ENCODE results near the gene GANC.
"Not testable (repeated sequence)": the region's sequence is repeated elsewhere in the genome, so short reads cannot be mapped to it uniquely, and the experiment has no call there.

Gene GANC, protein sequence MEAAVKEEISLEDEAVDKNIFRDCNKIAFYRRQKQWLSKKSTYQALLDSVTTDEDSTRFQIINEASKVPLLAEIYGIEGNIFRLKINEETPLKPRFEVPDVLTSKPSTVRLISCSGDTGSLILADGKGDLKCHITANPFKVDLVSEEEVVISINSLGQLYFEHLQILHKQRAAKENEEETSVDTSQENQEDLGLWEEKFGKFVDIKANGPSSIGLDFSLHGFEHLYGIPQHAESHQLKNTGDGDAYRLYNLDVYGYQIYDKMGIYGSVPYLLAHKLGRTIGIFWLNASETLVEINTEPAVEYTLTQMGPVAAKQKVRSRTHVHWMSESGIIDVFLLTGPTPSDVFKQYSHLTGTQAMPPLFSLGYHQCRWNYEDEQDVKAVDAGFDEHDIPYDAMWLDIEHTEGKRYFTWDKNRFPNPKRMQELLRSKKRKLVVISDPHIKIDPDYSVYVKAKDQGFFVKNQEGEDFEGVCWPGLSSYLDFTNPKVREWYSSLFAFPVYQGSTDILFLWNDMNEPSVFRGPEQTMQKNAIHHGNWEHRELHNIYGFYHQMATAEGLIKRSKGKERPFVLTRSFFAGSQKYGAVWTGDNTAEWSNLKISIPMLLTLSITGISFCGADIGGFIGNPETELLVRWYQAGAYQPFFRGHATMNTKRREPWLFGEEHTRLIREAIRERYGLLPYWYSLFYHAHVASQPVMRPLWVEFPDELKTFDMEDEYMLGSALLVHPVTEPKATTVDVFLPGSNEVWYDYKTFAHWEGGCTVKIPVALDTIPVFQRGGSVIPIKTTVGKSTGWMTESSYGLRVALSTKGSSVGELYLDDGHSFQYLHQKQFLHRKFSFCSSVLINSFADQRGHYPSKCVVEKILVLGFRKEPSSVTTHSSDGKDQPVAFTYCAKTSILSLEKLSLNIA (N-terminal part only)
- 25.6 to 41.6 reads per million in 2 donors for total RNA-seq

DNA sequence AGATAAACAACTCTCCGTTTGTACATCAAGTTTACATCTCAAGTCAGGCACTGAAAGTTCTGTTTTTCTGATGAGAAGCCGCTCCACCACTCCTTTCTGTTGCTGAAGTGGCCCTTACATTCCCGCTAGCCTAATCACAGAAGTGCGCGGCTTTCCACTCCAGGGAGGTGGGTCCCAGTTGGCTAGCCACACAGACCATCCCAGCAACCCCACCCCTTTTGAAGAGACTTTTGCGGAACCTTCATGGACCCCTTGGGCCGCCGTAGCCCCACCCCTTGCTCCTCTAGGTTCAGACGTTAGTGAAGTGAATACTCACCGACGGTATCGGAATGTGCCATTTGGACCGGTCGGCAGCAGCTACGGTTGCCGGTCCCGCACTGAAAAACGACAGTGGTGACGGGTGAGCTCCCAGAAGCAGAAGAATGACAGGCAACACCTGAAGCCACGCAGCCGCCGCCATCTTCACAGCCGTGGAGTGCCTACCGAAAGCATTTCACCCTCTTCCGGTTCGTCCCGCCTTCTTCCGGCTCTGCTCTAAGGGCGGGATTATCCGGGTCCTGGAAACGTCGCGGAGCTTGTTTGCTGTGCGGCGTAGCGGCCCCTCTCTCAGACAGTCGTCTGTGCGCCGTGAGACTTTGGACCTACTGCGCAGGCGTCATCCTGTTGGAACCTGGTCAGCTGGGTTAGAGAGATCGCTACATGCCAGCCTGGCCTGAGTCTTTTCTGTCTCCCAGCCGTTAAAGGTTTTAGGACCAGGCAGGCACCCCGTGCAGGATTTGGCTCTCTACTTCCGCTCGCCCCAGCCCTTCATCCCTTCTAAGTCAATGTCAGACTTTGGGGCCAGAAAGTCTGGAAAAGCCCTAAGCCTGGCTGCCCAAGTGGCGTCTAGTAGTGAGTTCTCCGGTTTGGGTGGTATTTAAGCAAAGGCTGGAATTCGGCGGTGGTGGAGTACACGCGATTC, at the start of gene GANC, which contains the start of gene TMEM87A:
Gene GANC, plus strand, starts transcription at position 263 of the 961 bp plus-strand sequence. CDS start 1,281 bp downstream, outside the sequence.
Gene TMEM87A, minus strand, starts transcription at position 495 of the 961 bp plus-strand sequence. Its CDS starts 35 bp downstream, at position 460.
- peak; percentile 84 to 99 (median 94) for DNase-seq

DNA sequence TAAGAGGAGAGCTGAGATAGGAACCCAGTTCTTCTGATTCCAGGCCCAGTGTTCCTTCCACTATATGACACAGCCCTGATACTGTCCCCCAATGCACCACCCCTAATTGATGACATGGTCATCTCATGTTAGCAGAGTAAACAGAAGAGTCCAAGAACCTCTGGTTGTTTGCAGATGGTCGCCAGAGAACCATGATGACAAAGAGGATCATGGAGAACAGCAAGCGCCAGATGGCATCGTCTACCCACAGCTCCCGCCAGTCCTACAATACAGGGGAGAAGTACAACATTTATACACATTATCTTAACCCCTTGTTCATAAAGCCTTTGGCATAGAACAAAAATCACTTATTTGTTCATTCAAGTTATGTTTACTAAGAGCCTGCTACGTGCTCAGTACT, 46.4 kb upstream of the GANC start:
- no peak for DNase-seq

DNA sequence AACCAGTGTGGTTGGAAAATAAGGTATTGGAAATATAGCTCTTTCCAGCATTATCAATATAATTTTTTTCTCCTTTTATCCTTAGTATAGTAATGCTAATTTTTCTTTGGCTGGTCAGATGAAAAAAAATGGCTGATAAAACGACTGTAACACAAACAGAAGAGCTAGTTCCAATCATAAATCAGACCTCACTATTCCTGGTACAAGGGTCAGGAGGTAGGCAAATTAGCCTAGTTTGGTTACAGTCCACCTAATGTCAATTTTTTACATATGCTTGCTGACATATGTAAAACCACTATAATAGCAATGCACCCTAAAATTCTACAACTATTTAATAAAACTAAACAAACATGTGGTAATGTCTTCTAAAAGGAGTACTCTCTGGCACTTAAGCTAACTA, 45.0 kb upstream of the GANC start:
- DNase-seq: no peak

GRCh38 chr15:42228981-42229380, 44.0 kb upstream of the GANC start:
- DNase-seq: not testable (repeated sequence)

- no peak for DNase-seq
Measured at GRCh38 chr15:42231088-42231487, 41.9 kb upstream of the GANC start.

- DNase-seq: no peak
Measured at GRCh38 chr15:42232606-42233005, 40.4 kb upstream of the GANC start.

GRCh38 chr15:42233107-42233506, 39.9 kb upstream of the GANC start:
- DNase-seq: no peak

GRCh38 chr15:42239528-42240182, 33.3 kb upstream of the GANC start:
- DNase-seq: no peak

DNA sequence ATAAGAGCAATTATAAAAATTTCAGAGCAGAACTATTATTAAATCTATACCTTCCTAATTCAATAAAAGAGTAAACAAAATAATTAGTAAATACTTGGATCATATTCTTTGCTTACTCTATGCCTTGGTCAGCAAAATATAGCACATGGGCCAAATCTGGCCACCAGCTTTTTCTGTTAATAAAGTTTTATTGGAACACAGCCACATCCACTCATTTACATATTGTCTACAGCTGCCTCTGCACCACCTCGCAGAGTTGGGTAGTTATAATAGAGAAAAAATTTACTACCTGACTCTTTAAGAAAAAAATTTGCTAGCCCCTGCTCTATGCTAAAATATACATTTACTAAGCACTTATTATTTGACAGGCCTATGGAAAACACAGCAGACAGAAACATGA, 32.2 kb upstream of the GANC start:
- no peak for DNase-seq

- DNase-seq: no peak
Measured at GRCh38 chr15:42253300-42253699, 19.7 kb upstream of the GANC start.

DNA sequence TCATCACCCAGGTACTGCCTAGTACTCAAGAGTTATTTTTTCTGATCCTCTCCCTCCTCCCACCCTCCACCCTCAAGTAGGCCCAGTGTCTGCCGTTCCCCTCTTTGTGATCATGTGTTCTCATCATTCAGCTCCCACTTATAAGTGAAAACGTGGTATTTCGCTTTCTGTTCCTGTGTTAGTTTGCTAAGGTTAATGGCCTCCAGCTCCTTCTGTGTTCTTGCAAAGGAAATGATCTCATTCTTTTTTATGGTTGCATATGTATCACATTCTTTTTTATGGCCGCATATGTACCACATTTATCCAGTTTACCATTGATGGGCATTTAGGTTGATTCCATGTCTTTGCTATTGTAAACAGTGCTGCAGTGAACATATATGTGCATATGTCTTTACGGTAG, 8.2 kb upstream of the GANC start:
- no peak for DNase-seq

DNA sequence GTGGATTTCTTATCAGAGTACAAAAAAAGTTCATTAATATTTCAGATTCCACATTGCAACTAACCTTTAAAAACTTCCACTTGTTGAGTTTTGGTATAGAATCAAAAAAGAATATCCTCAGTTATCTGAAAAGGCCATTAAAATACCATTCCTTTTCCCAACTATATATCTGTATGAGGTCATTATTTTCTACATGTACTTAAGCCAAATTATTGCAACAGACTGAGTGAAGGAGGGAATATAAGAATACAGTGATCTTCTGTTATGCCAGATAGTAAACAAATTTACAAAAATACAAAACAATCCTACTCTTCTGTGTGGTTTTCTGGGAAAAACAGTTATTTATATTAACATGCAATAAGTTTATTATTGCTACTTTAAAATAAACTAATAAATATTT, 5.7 kb upstream of the GANC start:
- DNase-seq: no peak

DNA sequence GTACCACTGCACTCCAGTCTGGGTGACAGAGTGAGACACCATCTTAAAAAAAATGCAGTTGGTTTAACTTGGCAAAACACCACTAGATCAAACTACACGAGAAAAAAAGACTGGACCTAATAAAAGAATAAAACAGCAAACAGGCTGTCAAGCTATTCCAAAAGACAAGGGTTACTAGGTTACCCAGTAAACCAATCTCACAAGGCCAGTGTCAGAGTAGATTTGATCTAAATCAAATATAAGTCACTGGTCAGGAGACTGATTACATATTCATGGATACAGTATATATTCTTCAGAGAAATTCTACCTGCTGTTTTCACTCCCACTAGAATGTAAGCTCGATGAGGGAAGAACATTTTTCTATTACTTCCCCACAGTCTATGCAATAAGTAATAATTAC, 2.5 kb upstream of the GANC start:
- no peak for DNase-seq

DNA sequence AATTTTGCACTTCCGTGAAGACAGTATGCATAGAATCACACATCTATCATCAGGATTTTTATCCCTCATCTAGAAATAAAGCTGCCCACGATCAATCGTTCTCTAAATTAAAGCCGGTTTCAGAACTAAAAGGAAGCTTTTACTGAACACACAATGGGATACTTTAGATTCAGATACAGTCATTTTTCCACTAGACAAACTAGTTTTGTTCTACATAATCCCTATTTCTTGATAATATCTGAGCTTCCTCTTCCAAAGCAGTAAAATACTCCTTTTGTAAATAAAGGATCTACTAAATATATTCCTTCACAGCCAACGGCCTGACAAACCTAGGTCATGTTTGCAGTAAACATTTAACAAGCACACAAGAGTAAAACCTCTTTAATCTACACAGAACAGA, 2.0 kb upstream of the GANC start:
- DNase-seq: no peak

GRCh38 chr15:42273900-42274701, 1.1 kb downstream of the GANC start:
- DNase-seq: peak; percentile 9 to 84 (median 48)

DNA sequence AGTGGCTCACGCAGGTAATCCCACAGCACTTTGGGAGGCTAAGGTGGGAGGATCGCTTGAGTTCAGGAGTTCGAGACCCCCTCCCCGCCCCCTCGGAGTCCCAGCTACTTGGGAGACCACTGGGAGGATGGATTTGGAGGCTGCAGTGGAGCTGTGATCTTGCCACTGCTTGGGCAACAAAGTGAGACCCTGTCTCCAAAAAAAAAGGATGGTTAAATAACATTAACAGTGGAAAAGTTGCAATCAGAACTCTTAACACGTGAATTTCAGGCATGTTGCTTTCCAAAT, 1.6 kb downstream of the GANC start:
- DNase-seq: no peak

DNA sequence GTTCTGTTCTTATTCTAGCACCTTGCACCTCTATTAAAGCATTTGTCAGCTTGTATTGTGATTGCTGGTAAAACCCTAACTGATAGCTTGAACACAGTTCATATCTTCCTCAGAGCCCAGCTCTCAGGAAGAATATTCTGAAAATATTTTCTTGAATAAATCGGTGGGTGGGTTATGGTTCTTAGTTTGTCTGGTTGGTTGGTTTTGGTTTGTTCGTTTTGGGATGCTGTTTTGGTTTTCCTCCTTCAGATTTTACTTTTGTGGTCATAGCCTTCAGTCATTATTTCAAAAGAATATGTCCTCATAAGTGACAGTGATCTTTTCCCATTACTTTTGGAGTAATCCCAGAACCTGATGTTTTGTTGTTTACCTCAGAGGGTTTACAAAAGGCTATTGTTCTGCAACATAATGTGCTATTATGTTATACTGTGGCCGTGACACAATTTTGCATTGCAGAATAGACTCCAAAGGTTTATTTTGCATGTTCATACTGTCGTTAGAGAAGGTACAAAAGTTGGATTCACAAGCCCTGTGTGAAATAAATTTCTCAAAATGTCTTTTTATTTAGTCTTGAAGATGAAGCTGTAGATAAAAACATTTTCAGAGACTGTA, 2.9 kb downstream of the GANC start:
- peak in 1 of 5 experiments; percentile 5 for DNase-seq

DNA sequence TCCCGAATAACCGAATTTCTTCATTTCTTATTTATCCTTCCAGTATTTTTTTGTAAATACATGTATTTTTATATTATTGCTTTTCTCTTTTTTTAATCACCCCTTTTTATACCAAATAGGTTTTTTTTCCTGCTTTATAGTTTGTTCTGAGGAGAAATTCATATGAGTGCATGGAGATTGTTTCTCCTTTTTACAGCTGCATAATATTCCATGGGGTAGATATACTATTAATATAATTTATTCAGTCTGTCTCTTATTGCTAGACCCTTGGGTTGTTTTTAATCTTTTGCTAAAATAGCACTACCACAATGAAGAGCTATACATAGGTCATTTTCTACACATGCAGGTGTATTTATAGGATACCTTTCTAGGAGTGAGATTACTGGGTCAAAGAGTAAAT, 3.8 kb downstream of the GANC start:
- DNase-seq: no peak

DNA sequence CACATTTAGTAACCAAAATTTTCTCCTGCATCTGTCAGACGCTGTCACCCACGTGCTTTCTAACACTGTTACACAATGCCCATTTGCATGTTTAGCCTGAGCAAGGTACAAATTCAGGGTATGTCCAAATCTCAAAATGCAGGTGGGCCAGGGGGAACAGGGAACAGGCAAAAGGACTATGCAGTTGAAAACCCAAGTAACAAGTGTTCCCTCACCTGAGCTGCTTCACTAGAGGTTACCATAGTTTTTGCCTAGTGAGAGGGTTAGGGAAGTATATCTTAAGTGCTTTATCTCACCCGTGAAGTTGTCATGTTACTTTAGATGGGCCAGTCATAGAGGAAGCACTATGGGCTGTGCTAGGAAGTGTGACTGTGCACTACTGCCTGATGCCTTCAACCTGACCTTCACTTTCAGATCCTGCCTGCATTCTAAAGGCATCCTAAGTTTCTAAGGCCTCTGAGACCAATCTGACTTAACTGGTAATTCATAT, 6.3 kb downstream of the GANC start:
- DNase-seq: peak in 1 of 5 experiments; percentile 13

DNA sequence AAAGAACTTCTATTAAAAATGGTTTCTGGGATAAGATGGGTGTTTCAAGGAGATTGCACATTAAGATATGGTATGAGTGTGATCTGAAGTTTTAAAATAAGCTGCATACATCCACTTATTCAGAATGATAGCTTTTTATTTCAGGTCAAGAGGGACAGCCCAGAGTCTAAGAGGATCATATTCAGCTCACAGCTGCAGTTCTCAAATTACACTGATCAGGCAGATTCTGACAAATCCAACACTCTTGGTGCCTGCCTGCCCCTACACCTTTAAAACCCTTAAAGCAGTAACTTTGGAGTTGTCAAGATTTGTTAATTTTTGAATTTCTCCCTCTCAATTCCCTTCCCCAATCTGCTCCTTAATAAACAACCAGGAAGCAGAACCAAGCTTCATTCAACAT, 9.3 kb downstream of the GANC start:
- DNase-seq: no peak

Measured in T-helper 2 cell (primary cell).